ENCODE results near the gene SHROOM3.

The SHROOM3 gene

DNA sequence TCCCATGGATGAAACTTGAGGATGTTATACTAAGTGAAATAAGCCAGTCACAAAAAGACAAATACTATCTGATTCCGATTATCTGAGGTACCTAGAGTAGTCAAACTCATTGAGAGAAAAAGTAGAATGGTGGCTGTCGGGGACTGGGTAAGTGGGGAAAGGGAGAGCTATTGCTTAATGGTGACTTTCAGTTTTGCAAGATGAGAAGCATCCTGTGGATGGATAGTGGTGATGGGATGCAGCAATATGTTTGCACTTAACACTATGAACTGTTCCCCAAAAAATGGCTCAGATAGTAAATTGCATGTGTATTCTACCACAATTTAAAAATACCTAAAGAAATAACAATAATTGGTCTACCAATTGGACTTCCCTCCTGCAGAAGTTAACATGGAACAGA, 181.5 kb downstream of the SHROOM3 start:
- Histone ChIP-seq H3K4me3 (ENCODE audit: low read depth in 1 of 2, low read length in 1 of 2) (no peak overlapping the region), H3K27ac (no peak overlapping the region), H3K27me3 (peaks cover 15% of the 10 kb centered on the region), H3K9me3 (no peaks in the 10 kb centered on the region), H3K4me1 (ENCODE audit: control insufficient read depth in 1 of 2, insufficient read depth in 1 of 2, low read depth in 1 of 2, low read length in 1 of 2) (no peaks in the 10 kb centered on the region), H3K36me3 (no peaks in the 10 kb centered on the region)
- TF ChIP-seq CTCF (IDR thresholded peaks at IDR 0.05) = no peak

DNA sequence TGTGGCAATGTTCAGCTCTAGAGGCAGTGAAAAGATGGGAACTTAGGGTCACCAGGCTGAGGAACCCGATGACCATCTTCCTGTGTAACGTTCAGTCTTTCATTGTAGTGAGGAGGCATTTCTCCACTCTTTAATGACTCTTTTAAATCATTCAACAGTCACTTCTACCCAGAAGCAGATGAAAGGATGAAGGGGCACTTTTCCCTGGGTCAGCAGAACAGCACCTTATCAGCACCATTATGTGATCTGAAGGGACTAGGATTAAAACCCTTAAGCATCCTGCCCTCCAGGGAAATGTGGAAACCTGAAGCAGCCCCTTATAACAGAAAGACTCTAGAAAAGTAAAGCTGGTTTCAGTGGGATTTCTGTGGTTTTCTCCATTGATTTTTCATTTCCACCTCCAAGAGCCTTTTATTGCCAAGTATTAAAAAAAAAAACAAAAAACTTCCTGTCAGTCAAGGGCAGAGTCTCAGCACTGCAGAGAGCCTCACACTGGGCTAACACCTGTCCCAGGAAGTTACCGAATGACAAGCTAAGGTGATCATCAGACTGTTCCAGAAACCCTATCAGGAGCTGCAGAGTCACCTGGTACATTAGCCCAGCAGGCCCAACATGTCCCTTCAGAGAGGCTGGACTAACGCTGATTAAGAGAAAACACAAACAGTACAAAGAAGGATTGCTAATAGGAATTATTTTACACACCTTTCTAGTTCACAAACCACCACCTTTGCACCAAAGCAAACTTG, 185.9 kb downstream of the SHROOM3 start:
- H3K4me3 ChIP-seq (ENCODE audit: low read depth in 1 of 2, low read length in 1 of 2) = no peak overlapping the region
- H3K27ac ChIP-seq = no peak overlapping the region
- no peaks in the 10 kb centered on the region for H3K9me3 ChIP-seq
- H3K27me3 ChIP-seq = peaks cover 18% of the 10 kb centered on the region
- H3K36me3 ChIP-seq = no peaks in the 10 kb centered on the region
- no peaks in the 10 kb centered on the region for H3K4me1 ChIP-seq (ENCODE audit: control insufficient read depth in 1 of 2, insufficient read depth in 1 of 2, low read depth in 1 of 2, low read length in 1 of 2)
- no peak for TF ChIP-seq CTCF (IDR thresholded peaks at IDR 0.05)

- no peak for TF ChIP-seq CTCF (IDR thresholded peaks at IDR 0.05)
- peaks cover 18% of the 10 kb centered on the region for H3K27me3 ChIP-seq
- H3K9me3 ChIP-seq = no peaks in the 10 kb centered on the region
- no peak overlapping the region for H3K27ac ChIP-seq
- no peak overlapping the region for H3K4me3 ChIP-seq (ENCODE audit: low read depth in 1 of 2, low read length in 1 of 2)
- H3K36me3 ChIP-seq = no peaks in the 10 kb centered on the region
- no peaks in the 10 kb centered on the region for H3K4me1 ChIP-seq (ENCODE audit: control insufficient read depth in 1 of 2, insufficient read depth in 1 of 2, low read depth in 1 of 2, low read length in 1 of 2)
Observed at GRCh38 chr4:76622126-76622525, 187.1 kb downstream of the SHROOM3 start.

DNA sequence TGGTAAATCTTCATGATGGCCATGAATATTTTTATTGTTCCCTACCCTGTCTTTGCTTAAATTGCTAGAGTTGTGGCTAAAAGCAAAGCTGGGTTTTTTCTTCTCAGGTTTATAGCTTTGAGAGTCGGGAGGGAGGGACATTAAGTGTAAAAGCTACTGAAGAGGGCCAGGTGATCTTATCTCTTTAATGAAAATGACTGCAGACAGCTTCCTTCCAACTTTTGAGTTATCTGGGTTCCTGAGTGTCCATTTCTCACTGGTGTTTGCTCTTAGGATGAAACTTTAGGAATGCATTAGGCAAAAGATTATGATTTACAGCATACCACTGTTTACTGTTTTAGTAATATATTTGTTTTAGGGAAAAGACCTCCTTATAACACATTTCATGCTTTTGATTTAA, 187.7 kb downstream of the SHROOM3 start:
- no peaks in the 10 kb centered on the region for H3K4me1 ChIP-seq (ENCODE audit: control insufficient read depth in 1 of 2, insufficient read depth in 1 of 2, low read depth in 1 of 2, low read length in 1 of 2)
- H3K4me3 ChIP-seq (ENCODE audit: low read depth in 1 of 2, low read length in 1 of 2) = no peak overlapping the region
- H3K9me3 ChIP-seq = no peaks in the 10 kb centered on the region
- H3K27ac ChIP-seq = no peak overlapping the region
- H3K27me3 ChIP-seq = peaks cover 18% of the 10 kb centered on the region
- TF ChIP-seq CTCF (IDR thresholded peaks at IDR 0.05) = no peak
- no peaks in the 10 kb centered on the region for H3K36me3 ChIP-seq

GRCh38 chr4:76623217-76624045, 188.4 kb downstream of the SHROOM3 start:
- Histone ChIP-seq H3K4me3 (ENCODE audit: low read depth in 1 of 2, low read length in 1 of 2) (no peak overlapping the region), H3K27ac (no peak overlapping the region), H3K4me1 (ENCODE audit: control insufficient read depth in 1 of 2, insufficient read depth in 1 of 2, low read depth in 1 of 2, low read length in 1 of 2) (no peaks in the 10 kb centered on the region), H3K9me3 (no peaks in the 10 kb centered on the region), H3K36me3 (no peaks in the 10 kb centered on the region), H3K27me3 (peaks cover 18% of the 10 kb centered on the region)
- no peak for TF ChIP-seq CTCF (IDR thresholded peaks at IDR 0.05)
